Transverse colon (tissue), 4 donors: Measurements from ENCODE around the gene KIAA1958. TPM values are rescaled to one million over a fixed set of nuclear protein-coding genes. Genes with fewer than 3 reads are reported as not detected.

Source experiments
- DNase-seq: peaks from one replicate; pipeline ENCODE4 v3.0.0-alpha.2; 2019
- H3K27ac ChIP-seq, 4 donors: fragments of 200-600 bp; sonication (generic); 2 replicates each; pipeline ENCODE4 v1.5.1; 2016 to 2018; ENCODE audit warnings: inconsistent platforms in 4 of 4
- H3K27me3 ChIP-seq: fragments of 200-600 bp; sonication (generic); 2 replicates; pipeline ENCODE4 v1.5.1; 2017; ENCODE audit warnings: inconsistent platforms
- H3K36me3 ChIP-seq, 4 donors: fragments of 200-600 bp; sonication (generic); 2 replicates each; pipeline ENCODE4 v1.5.1; 2017 to 2019; ENCODE audit warnings: inconsistent platforms in 4 of 4
- H3K4me1 ChIP-seq, 4 donors: fragments of 200-600 bp; sonication (generic); 2 replicates each; pipeline ENCODE4 v1.5.1; 2017 to 2020; ENCODE audit warnings: inconsistent platforms in 4 of 4
- H3K4me3 ChIP-seq, 4 donors: fragments of 200-600 bp; sonication (generic); 1 replicate in 1 of 4; 2 replicates in 3 of 4; pipeline versions ENCODE4 v1.5.1 to v1.6.1; 2017 to 2019; ENCODE audit warnings: inconsistent platforms in 4 of 4
- H3K9me3 ChIP-seq, 2 donors: fragments of 200-600 bp; sonication (generic); 2 replicates each; pipeline ENCODE4 v1.5.1; 2017 to 2019; ENCODE audit warnings: inconsistent platforms in 2 of 2
- EP300 ChIP-seq: sonication (generic); formaldehyde crosslinking; IDR thresholded peaks from one replicate; pipeline ENCODE4 v1.6.1; 2017; ENCODE audit warnings: antibody characterized with exemption, low read depth
- POLR2A ChIP-seq: fragments of 450-650 bp; IDR thresholded peaks from one replicate; pipeline ENCODE4 v1.6.1; 2016; ENCODE audit warnings: antibody characterized with exemption, mild to moderate bottlenecking, moderate library complexity
- POLR2AphosphoS5 ChIP-seq, 3 donors: sonication (generic); formaldehyde crosslinking; IDR thresholded peaks; one replicate each; pipeline ENCODE4 v1.6.1; 2016; ENCODE audit warnings: antibody characterized with exemption in 3 of 3
- WGBS, 2 donors: methylation state at CpG; one replicate each; pipeline ENCODE4 v1.1.5; 2018; ENCODE audit warnings: low coverage in 1 of 2; 5-methylcytosine and 5-hydroxymethylcytosine counted together
- in situ Hi-C, 4 donors: fragments of 200-750 bp; cut with MboI; loops; one replicate each; pipeline versions ENCODE4 v1.15.0 to v1.15.1; 2017; ENCODE audit warnings: low sequenced_read_pairs in 3 of 4, low pct_ligation_motif_present in 1 of 4, low pct_unique_long_range_greater_than_20kb in 1 of 4
- intact Hi-C: fragments of 100-400 bp; cut with DNase I; formaldehyde crosslinking; loops from one replicate; pipeline ENCODE4 v1.15.1; 2023; ENCODE audit warnings: low total_unique reads
- total RNA-seq, 4 donors: library from RNA; depleted of rRNA; stranded (reverse); fragments of >200 nt; gene quantifications; one replicate each; pipeline ENCODE4 v1.1.0, GENCODE V29; 2016
- TF ChIP-seq, protein P1 (sequence below), 5 experiments: fragments of 200-600 bp in 3 of 5; fragments of 450-650 bp in 2 of 5; sonication (generic) in 3 of 5; IDR thresholded peaks; 1 replicate in 2 of 5; 2 replicates in 3 of 5; pipeline ENCODE4 v1.5.1; 2016 to 2017; ENCODE audit warnings: antibody characterized with exemption in 5 of 5, inconsistent platforms in 3 of 5, mild to moderate bottlenecking in 2 of 5, moderate library complexity in 1 of 5

KIAA1958 gene, protein sequence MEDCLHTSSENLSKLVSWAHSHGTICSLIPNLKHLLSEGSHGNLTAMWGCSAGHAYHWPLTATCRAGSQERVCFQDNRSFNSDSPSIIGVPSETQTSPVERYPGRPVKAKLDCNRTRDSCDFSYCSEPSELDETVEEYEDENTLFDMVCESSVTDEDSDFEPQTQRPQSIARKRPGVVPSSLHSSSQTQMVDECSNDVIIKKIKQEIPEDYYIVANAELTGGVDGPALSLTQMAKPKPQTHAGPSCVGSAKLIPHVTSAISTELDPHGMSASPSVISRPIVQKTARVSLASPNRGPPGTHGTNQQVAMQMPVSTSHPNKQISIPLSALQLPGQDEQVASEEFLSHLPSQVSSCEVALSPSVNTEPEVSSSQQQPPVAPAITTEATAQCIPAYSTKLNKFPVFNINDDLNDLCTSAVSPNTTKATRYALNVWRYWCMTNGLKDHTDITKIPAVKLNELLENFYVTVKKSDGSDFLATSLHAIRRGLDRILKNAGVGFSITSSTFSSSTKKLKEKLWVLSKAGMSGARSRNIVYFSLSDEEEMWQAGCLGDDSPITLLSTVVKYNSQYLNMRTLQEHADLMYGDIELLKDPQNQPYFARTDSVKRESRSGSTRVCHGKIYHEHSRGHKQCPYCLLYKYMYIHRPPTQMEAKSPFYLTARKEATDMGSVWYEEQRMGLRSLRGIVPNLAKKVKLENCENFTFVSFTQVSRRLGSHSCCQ
- 10 to 100 TPM in 2 of 4 donors, 1 to 10 TPM in 2; 5.0 to 12.4 (median 9.4) TPM for total RNA-seq

DNA sequence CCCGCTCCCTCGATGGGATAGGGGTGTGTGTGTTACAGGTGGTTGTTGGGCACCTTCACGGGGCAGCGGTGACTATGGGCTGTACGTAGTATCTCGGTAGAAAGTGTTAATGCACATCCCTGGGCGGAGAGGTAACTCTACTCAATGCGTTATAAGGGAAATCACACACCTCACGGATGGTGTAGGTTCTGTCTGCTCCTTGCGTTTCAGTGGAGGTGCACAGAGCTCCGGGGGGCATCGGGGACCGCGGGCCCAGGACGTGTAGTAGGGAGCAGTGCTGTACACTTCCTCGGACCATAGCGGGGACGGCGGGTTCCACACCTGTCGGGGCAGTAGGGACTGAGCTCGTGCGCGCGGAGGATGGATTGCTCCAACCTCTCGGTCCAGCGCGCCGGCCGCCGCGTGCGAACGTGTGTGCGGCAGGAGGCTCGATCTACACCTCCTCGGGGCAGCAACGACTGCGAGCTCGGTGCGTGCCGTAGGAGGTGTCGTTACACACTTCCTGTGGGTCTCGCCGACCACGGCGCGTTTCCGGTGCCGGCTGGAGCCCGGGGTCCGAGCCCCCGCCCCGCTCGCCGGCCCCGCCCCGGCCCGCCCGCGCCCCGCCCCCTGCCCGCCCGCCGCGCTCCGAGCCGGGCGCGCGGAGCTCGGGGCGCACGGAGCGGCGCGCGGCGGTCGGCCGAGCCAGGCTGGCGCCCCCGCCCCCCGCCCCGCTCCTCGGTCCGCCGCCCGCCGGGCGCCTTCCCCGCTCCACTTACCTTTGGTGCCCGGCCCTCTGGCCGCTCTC, at the start of gene KIAA1958:
TSS of gene KIAA1958 (plus strand) at position 607 of the 787 bp plus-strand sequence. CDS start 87,254 bp downstream, outside the sequence.
- TF ChIP-seq POLR2AphosphoS5 (IDR thresholded peaks at IDR 0.05) (peak; percentile 72 to 83 (median 80)), POLR2A (peak; percentile 61), EP300 (no peak)
- TF ChIP-seq, protein P1, sequence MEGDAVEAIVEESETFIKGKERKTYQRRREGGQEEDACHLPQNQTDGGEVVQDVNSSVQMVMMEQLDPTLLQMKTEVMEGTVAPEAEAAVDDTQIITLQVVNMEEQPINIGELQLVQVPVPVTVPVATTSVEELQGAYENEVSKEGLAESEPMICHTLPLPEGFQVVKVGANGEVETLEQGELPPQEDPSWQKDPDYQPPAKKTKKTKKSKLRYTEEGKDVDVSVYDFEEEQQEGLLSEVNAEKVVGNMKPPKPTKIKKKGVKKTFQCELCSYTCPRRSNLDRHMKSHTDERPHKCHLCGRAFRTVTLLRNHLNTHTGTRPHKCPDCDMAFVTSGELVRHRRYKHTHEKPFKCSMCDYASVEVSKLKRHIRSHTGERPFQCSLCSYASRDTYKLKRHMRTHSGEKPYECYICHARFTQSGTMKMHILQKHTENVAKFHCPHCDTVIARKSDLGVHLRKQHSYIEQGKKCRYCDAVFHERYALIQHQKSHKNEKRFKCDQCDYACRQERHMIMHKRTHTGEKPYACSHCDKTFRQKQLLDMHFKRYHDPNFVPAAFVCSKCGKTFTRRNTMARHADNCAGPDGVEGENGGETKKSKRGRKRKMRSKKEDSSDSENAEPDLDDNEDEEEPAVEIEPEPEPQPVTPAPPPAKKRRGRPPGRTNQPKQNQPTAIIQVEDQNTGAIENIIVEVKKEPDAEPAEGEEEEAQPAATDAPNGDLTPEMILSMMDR (IDR thresholded peaks at IDR 0.05): peak in 1 of 5 experiments; percentile 1
- peak; percentile 89 for DNase-seq
- no peaks in the 10 kb centered on the region for H3K9me3 ChIP-seq
- no peaks in the 10 kb centered on the region for H3K36me3 ChIP-seq
- H3K27me3 ChIP-seq: no peaks in the 10 kb centered on the region
- intact Hi-C loops (loop anchor here (10.0 kb wide), 1 partner anchor 228 kb away; the partner anchor contains the start of gene INIP), in situ Hi-C loops (no loop called here)
- peak within 1 kb of the TSS; percentile 84 to 91 (median 88) for H3K27ac ChIP-seq
- 2% methylated on average over 20 of the region's 93 CpGs; no CpG with 5 or more reads in 1 of the 2 donors for WGBS, 2 donors
- peak within 1 kb of the TSS; percentile 89 to 99 (median 96) for H3K4me3 ChIP-seq
- H3K4me1 ChIP-seq: peaks cover 0 to 9% (median 3%) of the 10 kb centered on the region in 4 donors

DNA sequence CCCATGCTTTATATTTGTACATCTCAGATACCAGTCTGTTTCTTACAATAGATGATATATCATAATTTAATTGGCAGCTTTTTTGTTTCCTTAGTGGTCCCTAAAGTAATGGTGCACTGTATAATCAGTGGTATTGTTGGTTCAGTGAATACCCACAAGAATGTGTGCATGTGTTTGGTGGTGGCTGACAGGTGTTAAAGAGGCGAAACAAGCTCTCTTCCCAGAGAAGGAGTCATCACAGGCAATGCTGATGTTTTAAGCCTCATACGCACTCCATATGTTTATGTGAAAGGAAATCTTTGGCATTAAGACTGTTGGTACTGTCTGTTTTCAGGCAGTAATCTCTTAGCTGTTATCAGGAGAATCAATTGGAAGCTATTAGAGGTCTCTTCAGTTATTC, 49.2 kb upstream of the KIAA1958 start:
- H3K27me3 ChIP-seq: no peaks in the 10 kb centered on the region
- TF ChIP-seq POLR2A (no peak), EP300 (no peak), POLR2AphosphoS5 (IDR thresholded peaks at IDR 0.05) (no peak)
- TF ChIP-seq, protein P1 (IDR thresholded peaks at IDR 0.05): no peak
- no peaks in the 10 kb centered on the region for H3K4me1 ChIP-seq
- no peak overlapping the region for H3K4me3 ChIP-seq
- WGBS, 2 donors: 85 to 100% methylated on average over 2 of the region's 2 CpGs
- no peak overlapping the region for H3K27ac ChIP-seq
- no peak for DNase-seq
- peaks cover 0 to 7% (median 0%) of the 10 kb centered on the region in 4 donors for H3K36me3 ChIP-seq
- in situ Hi-C loops: no loop called here
- intact Hi-C loops: no loop called here
- H3K9me3 ChIP-seq: no peaks in the 10 kb centered on the region

DNA sequence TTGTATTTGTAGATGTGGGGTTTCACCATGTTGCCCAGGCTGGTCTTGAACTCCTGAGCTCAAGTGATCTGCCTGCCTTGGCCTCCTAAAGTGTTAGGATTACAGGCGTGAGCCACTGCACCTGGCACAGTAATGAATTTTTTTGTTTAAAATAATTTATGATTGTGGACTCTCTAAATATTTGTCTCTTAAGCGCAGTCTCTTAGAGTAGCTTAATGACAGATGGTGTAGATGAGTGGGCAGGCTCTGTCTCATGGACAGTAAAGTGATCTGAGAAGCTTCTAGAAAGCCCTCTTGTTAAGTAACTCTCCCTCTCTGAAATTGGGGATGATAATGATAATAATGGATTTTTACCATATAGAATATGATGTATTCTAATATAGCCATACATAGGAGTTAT, 47.5 kb upstream of the KIAA1958 start:
- peaks cover 0 to 7% (median 0%) of the 10 kb centered on the region in 4 donors for H3K36me3 ChIP-seq
- H3K27ac ChIP-seq: no peak overlapping the region
- 86 to 100% methylated on average over 1 to 2 of the region's 2 CpGs for WGBS, 2 donors
- in situ Hi-C loops (no loop called here), intact Hi-C loops (no loop called here)
- H3K4me1 ChIP-seq: no peaks in the 10 kb centered on the region
- TF ChIP-seq POLR2AphosphoS5 (IDR thresholded peaks at IDR 0.05) (no peak), EP300 (no peak), POLR2A (no peak)
- TF ChIP-seq, protein P1 (IDR thresholded peaks at IDR 0.05): no peak
- DNase-seq: no peak
- no peak overlapping the region for H3K4me3 ChIP-seq
- H3K27me3 ChIP-seq: no peaks in the 10 kb centered on the region
- no peaks in the 10 kb centered on the region for H3K9me3 ChIP-seq
